HG03378 (cell line): ENCODE data around the gene NPHS2.

Experiments
- ATAC-seq: cut with Tn5 transposase; IDR thresholded peaks from one replicate; pipeline ENCODE4 v1.9.1; 2021; ENCODE audit warnings: mild to moderate bottlenecking, moderate library complexity; ENCODE audit not compliant: unreplicated experiment

The NPHS2 gene

DNA sequence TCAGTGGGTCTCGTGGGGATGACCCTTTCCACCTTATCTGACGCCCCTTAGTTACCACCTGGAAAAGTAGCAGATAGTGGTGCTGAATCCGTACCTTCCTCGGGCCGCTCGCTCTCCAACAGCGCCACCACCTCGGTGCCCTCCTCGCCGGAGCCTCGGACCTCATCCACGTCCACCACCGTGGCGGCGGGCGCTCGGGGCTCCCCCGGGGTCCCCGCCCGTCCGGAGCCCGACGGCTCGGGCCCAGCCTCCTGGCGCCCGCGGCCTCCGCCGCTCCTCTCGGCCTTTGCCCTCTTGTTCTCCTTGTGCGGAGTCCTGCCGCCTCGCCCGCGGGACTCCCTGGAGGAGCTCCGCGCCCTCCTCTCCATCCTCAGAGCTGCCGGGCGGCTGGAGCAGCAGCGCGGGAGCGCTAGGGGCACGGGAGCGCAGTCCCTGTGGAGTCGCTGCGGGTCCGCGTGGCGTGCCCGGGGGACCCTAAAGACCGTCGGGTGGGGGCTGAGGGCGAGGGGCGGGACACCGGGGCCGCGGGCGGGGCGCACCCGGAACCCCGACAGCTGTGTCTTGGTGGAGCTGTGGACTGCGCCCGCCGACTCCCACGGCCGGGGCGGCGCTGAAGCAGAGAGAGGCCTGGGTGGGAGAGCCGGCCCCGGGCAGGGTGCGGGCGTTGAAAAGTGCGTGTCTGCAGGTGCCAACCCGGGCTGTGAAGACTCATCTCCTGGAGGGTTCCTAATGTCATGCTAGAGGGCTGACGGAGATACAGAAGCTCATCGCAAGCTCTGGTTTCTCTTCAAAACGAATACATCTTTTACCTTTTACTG lies at the start of gene NPHS2:
TSS of gene NPHS2 (minus strand) at position 452 of the 818 bp plus-strand sequence. CDS start at position 368, 84 bp downstream.
- no peak for ATAC-seq

DNA sequence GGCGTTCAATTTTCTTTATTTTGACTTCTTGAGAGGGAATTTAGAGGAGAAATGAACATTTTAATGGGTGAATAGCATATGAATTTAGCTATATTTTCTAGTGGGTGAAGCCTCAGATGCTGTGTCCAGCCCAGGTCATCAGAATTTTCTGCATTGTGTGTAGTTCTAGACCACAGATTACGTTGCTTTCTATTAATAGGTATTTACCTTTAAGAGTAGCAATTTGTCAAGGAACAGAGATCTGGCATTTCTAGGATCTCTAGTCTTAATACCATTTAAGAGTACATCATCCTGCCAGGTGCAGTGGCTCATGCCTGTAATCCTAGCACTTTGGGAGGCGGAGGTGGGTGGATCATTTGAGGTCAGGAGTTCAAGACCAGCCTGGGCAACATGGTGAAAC lies 36.6 kb upstream of the NPHS2 start:
- ATAC-seq, result no peak

DNA sequence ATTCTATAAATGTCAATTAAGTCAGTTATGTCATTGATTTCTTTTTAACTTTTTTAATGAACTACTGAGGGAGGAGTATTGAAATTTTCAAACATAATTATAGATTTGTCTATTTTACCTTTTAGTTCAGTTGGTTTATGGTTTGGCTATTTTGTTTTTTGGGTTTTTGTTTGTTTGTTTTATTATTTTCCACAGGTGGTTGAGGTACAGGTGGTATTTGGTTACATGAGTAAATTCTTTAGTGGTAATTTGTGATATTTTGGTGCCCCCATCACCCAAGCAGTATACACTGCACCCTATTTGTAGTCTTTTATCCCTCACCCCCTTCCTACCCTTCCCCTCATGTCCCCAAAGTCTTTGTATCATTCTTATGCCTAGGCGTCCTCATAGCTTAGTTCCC lies 25.3 kb upstream of the NPHS2 start:
- ATAC-seq, result no peak

DNA sequence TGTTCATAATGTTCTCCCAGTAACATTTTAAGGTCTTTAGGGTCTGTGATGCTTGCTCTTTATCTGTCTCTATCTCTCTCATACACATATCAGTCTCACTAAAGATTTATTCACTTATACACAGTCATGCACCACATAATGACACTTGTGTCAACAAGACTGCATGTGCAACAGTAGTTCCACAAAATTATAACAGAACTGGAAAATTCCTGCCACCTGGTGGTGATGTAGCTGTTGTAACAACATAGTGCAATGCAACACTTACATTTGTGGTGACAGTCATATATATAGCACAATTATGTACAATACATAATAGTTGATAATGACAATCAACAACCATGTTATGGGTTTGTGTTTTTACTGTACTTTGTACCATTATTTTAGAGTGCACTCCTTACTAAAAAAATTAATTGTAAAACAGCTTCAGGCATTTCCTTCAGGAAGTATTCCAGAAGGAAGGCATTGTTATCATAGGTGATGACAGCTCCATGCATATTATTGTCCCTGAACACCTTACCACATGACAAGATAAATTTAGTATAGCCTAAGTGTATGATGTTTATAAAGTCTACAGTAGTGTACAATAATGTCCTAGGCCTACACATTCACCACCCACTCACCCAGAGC lies 24.0 kb upstream of the NPHS2 start:
- no peak for ATAC-seq

DNA sequence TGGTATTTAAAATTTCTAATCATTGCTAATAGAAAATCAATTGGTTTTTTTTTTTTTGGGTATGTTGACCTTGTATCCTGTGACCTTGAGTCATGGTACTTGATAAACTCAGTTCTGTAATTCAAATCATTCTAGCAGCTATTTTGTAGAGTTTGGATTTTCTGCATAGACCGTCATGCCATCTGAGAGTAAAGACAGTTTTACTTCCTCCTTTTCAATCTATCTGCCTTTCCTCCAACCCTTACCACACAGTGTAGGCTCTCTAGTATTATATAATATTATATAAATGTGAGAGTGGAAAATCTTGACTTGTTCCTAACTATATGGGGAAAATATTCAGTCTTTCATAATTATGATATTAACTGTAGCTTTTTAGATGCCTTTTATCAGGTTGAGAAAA lies 22.9 kb upstream of the NPHS2 start:
- ATAC-seq, result no peak

DNA sequence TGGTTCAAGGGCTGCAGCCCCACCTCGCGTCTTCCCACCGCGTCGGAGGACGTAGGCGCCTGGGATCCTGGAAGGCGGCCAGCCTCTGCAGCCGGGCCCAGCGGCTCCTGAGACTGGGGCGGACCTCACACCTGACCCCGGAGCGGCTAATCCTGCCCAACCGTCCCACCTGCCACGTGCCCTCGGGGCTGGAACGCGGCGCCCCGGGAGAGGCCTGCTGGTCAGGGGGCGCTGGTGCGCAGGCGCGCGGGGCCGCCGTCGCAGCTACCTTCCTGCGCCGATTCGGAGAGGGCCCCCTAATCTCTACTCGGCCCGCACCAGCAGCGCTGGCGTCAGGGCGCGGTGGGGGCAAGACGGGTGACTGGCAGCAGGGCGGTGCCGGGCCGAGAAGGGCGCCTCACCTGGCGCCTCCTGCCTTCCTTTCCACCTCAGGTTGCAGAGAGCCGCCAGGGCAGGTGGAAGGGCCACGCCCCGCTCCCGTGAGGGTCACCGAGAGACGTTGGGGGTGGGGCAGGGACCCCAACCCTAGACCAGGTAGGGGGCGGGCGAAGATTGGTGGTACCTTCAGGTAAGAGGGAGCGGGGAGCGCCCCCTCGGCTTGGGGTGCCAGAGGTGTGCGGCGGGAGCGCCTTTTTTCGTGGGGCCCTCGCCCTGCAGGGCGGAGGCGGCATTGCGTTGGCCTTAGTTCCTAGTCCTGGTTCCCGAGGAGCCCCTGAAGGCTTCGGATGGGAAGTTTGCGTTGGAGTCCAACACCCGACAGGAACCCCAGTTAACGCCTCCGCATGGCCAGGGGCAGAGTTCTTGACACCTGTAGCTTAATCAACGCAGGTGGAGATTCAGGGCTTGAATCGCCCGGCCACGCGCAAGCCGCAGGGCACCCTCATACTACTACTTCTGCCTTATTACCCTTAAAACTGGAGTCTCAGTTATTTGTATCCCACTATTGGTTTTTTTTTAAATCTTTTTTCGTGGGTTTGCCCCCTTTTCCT lies 16.1 kb upstream of the NPHS2 start, which contains the start of gene TDRD5:
TSS of gene TDRD5 (plus strand) at position 241 of the 989 bp plus-strand sequence. CDS start 784 bp downstream, outside the sequence.
- ATAC-seq, result no peak

DNA sequence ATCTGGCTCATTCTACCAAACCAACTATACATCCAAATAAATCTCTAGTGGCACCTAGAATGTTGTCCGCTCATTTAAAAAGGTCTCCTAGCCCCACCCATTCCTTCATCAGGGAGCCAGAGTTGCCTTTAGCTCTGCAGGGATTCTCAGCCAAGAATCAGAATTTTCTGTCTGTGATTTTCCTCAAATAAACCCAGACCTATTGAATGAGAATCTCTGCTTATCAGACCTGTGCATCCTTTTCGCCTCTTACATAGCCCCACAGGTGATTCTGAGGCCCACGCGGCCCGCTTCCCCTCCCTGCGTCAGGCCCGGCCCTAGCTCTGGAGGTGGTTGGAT lies 15.5 kb upstream of the NPHS2 start:
- no peak for ATAC-seq

DNA sequence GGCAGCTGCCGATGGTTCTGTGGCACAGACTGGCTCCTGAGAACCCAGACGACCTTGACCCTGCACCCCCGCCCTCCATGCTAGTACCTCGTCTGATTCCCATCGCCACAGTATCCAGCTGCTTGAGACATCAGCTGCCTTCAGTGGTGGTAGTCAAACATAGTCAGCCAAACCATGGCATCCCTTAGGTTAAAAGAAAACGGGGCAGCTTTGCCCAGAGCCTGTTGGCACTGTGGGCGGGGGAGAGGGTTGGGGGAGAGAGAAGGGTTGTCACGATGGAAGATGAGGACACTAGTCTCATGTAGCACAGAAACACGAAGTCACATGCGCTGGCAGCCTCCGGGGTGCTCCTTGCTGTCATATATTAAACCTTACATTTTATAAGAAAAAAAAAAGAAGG lies 14.9 kb upstream of the NPHS2 start:
- ATAC-seq, result no peak

DNA sequence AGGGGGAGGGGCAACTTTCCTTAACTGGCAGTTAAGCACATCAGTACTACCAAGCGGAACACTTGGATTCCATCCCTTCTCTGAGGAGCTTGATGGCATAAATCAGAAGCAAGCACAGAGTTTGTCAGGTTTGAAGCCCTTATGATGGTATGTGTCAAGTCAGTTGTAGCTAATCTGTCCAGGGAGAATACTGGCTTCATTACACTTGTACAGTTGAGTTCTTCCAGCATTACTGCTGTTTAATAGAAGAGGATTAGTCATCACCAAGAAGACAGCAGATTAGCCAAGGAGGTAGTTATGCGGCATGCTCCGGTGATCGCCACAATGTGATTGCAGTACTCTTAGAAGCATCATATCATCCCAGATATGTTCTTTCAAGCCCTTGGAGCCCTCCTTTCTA lies 13.8 kb upstream of the NPHS2 start:
- no peak for ATAC-seq

DNA sequence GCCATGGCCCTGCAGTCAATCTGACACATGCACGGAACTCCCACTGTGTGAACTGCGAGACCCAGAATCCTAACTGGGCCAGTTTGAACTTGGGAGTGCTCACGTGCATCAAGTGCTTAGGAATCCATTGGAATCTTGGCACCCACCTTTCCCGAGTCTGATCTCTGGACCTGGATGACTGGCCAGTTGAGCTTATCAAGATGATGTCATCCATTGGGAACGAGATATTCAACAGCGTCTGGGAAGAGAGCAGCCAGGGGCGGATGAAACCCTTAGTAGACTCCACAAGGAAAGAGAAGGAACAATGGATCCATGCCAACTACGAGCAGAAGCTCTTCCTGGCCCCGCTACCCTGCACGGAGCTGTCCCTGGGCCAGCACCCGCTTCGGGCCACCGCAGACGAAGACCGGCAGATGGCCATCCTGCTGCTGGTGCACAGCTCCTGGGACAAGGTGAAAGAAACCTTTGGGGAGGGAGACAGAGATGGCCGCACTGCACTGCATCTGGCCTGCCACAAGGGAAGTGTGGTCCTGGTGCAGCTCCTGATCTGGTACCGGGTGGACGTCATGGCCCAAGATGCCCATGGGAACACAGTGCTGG lies 12.8 kb upstream of the NPHS2 start:
- ATAC-seq, result no peak

DNA sequence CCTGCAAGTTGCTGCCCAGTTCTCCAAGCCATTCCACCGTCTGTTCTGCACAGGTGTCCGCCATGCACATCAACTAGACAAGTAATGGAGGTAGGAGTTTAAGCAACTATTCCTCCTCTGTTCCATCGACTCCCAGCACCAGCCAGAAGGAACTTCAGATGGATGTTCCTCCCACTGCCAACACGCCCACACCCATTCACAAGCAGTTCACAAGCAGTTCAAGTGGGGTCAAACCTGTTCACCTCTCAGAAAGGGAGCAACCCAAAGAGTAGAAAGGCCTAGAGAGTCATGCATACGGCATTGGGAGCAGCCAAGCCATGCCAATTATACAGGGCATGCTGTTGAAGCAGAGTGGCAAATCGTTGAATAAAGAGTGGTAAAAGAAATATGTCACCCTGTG lies 11.6 kb upstream of the NPHS2 start:
- no peak for ATAC-seq

DNA sequence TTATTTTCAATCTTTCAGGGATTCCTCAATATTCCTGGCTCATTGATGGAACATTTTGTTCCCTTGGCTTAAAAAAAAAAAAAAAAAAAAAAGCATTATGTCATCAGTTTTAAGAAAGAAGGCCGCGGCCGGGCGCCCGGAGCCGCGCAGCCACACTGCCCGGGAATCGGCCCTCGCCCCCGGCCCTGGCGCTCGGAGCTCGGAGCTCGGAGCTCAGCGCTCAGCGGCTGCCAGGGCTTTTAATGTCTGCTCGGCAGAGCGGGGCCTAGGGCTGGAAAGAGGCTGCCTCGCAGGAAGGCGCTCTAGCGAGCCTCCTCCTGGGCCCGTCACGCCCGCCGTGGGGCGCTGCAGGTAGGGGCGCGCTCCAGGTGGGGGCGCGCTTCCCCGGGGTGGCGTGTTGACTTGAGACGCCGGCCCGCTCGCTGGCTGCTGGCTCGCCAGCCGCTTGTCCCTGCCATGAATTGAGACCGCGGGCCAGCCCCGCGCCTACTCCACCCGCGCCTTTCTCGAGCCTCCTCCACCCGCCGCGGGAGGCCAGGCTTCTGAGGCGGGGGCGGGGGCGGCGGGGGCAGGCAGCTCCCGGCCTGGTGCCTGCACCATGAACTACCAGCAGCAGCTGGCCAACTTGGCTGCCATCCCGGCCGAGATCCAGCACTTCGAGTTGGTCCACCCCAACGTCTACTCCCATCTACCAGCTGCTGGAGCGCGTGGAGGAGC lies 10.5 kb upstream of the NPHS2 start:
- ATAC-seq, result no peak

DNA sequence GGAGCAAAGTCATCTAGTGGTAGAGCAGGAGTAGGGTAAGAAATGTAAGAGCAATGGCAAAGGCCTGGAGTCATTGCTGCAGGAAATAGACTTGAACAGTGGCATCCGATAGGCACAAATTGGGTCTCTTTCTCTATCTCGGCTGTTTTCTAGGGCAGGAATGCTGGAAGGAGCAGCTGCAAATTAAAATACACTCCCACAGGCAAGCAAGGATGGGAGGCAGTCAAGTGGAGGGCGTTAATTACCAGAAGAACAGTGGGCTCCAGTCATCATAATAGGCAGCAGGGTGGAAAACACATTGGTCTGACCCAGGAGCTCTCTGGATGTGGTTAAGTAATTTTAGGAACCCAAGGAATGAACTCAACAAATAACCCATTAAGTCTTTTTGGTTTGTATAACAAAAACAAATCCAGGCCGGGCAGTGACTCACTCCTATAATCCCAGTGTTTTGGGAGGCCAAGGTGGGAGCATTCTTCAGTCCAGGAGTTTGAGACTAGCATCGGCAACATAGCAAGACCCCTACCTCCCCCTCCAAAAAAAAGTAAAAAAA lies 8.1 kb upstream of the NPHS2 start:
- no peak for ATAC-seq

DNA sequence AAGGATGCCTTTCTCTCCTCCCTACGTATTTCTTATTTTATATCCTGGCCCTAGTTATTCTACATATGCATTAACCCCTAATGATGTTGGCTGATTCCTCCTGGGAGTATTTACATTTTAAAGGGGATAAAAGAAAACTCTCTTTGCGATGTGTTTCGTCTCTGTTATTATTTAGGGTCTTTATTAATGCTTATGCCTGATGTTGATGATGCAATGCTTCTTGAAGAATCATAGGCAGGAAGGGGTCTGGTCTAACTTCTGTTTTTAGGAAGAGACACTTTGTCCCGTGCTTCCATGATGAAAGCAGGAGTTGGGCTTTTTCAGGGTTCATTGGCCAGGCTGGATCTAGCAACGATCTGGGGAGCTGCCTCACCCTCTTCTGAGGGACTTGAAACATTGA lies 761 bp upstream of the NPHS2 start:
- ATAC-seq, result no peak

DNA sequence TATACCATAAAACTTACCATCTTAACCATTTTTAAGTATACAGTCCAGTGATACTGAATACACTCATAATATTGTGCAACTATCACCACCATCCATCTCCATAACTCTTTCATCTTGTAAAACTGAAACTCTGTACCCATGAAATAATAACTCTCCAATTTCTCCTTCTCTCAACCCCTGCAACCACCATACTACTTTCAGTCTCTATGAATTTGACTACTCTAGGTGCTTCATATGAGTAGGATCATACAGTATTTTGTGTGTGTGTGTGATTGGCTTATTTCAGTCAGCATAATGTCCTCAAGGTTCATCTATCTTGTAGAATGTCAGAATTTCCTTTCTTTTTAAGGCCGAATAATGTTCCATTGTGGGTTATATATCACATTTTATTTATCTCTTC lies 17.7 kb downstream of the NPHS2 start:
- ATAC-seq, result no peak

DNA sequence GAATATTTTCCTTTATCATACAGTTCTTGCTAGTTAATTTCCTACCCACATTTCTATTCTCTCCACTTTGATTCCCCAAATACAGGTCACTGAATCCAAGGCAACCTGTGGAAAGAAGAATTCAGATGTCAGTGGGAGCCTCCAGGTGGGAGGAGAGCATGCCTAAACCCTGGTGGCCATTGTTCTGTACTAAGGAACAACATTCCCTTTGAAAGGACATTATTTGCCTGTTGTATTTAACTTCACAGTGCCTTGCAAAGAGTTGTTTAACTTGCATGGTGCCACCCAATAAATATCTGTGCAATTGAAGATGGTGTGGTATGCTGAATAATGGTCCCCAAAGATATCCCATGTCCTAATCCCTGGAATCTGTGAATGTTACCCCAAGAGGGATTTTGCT lies 21.3 kb downstream of the NPHS2 start:
- no peak for ATAC-seq

DNA sequence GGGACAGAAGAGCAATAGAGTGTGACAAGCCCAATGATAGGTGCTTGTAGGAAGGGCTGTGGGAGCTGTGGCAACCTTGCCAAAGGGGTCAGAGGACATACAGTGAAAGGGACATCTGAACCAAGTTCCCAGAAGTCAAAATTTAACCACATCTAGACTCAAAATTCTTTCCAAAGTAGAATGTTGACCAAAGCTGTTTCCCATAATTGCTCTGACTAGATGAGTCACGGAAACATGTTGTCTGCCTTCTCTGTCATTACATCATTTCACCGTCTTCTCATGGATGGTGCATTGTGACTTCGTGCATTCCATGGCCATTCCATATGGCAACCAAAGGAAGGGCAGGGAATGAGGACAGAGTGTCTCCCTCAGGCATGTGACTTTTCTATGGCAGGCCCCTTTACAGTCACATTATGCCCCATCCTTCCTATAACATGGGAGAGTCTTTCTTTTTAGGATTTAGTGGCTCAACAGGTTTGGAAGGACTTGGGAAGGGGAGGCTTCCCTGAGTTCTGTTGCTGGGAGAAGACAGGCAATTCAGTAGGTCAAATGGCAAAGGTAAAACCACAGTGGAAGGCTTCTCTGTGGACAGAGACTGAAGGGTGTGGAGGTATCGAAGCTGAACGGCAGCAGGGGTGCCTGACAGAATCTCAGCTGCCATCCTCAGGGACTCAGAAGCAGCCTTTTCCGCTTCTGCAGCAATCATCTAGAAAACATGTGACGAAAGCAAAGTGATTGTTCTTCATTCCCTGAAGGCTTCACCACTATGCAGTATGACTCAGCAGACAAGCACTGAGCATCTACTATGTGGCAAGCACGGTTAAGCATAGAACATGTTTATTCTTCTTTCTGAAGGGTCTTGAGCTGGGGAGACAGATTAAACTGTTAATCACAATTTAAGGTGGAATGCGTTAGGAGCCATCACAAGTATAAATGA lies 24.7 kb downstream of the NPHS2 start:
- ATAC-seq, result peak; percentile 68

DNA sequence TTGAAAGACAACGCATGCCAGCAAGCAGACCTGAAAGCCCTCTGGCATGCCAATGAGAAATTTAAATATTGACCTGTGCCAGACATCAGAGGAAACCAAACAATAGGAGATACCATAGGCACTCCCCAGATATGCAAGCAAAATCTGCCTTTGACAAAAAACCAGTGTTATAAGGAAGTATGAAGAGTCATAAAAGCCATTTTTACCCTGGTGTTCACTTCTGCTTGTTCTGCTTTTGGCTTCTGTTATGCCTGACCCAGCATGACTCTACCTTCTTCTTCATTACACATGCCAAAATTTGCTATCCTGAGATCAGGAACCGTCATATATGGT lies 26.4 kb downstream of the NPHS2 start:
- no peak for ATAC-seq
